A549 (cell line): Measurements from ENCODE around the gene CDK4.

Source experiments
- CTCF ChIP-seq: fragments of >200 bp; sonication (Bioruptor Twin); formaldehyde crosslinking; IDR thresholded peaks from 3 replicates; pipeline ENCODE4 v1.5.1; 2016
- E2F6 ChIP-seq: IDR thresholded peaks from 2 replicates; pipeline ENCODE4 v1.6.1; 2012; ENCODE audit warnings: low read depth, borderline replicate concordance
- ELK1 ChIP-seq: fragments of 150-350 bp; IDR thresholded peaks from 2 replicates; pipeline ENCODE4 v1.6.1; 2014; ENCODE audit warnings: low read depth, mild to moderate bottlenecking, low read length
- ZNF302 ChIP-seq: fragments of 250-450 bp; sonication (Bioruptor Pico); IDR thresholded peaks from 2 replicates; pipeline ENCODE4 v1.9.0; 2021; ENCODE audit warnings: inconsistent platforms, mild to moderate bottlenecking, moderate library complexity

- TF ChIP-seq ELK1 (no peak), E2F6 (no peak; the same call in 1 of the 2 replicates), CTCF (no peak), ZNF302 (CRISPR knock-in tag) (no peak)
Observed at GRCh38 chr12:57766464-57767304, 14.6 kb upstream of the CDK4 start, which contains the start of gene CYP27B1.
